GM23338 (cell line): ENCODE measurements around the gene TAS2R13. TPM values are rescaled to one million over a fixed set of nuclear protein-coding genes. Genes with fewer than 3 reads are reported as not detected.

ENCODE experiments used
- ATAC-seq: fragments of 200-7000 bp; cut with Tn5 transposase; 3 replicates; pipeline ENCODE4 v1.9.1; 2020
- DNase-seq: peaks from one replicate; pipeline ENCODE4 v3.0.0-alpha.2; 2015; ENCODE audit warnings: low spot score
- H2AFZ ChIP-seq: fragments of 200-600 bp; sonication (generic); 2 replicates; pipeline ENCODE4 v1.8.0; 2016; ENCODE audit warnings: antibody characterized with exemption, mild to moderate bottlenecking, moderate library complexity
- H3F3A ChIP-seq: fragments of 200-600 bp; sonication (generic); replicated peaks from 2 replicates; pipeline ENCODE4 v1.8.0; 2017; ENCODE audit warnings: antibody characterized with exemption, mixed run types, low read depth
- H3K27ac ChIP-seq: fragments of 200-600 bp; sonication (generic); 2 replicates; pipeline ENCODE4 v1.6.1; 2016; ENCODE audit warnings: low read depth
- H3K27me3 ChIP-seq: fragments of 200-600 bp; sonication (generic); 2 replicates; pipeline ENCODE4 v1.8.0; 2016; ENCODE audit warnings: mild to moderate bottlenecking, mixed run types, moderate library complexity; ENCODE audit not compliant: insufficient read depth
- H3K36me3 ChIP-seq: fragments of 200-600 bp; sonication (generic); 2 replicates; pipeline ENCODE4 v1.8.0; 2016; ENCODE audit warnings: mild to moderate bottlenecking; ENCODE audit not compliant: insufficient read depth
- H3K4me1 ChIP-seq: fragments of 200-600 bp; sonication (generic); 2 replicates; pipeline ENCODE4 v1.8.0; 2016; ENCODE audit warnings: mild to moderate bottlenecking, moderate library complexity; ENCODE audit not compliant: insufficient read depth
- H3K4me2 ChIP-seq: fragments of 200-600 bp; sonication (generic); 2 replicates; pipeline ENCODE4 v1.7.1; 2017; ENCODE audit warnings: mixed run types
- H3K4me3 ChIP-seq: fragments of 200-600 bp; sonication (generic); 2 replicates; pipeline ENCODE4 v1.6.1; 2016; ENCODE audit warnings: mixed run types
- H3K79me2 ChIP-seq: fragments of 200-600 bp; sonication (generic); replicated peaks from 2 replicates; pipeline ENCODE4 v1.8.0; 2017; ENCODE audit warnings: mild to moderate bottlenecking; ENCODE audit not compliant: insufficient read depth
- H3K9me2 ChIP-seq: fragments of 200-600 bp; sonication (generic); 2 replicates; pipeline ENCODE4 v1.8.0; 2017; ENCODE audit not compliant: insufficient read depth
- H4K20me1 ChIP-seq: fragments of 200-600 bp; sonication (generic); replicated peaks from 2 replicates; pipeline ENCODE4 v1.8.0; 2017; ENCODE audit warnings: mild to moderate bottlenecking; ENCODE audit not compliant: insufficient read depth
- H3K27ac Mint-ChIP-seq: 2 replicates; pipeline ENCODE4 v1.8.0; 2020; ENCODE audit warnings: inconsistent platforms, mild to moderate bottlenecking, moderate library complexity, mixed read lengths
- H3K27me3 Mint-ChIP-seq: 3 replicates; pipeline ENCODE4 v1.8.0; 2022; ENCODE audit warnings: low read depth, mild to moderate bottlenecking, moderate library complexity, mixed read lengths, inconsistent platforms; ENCODE audit not compliant: insufficient read depth, poor library complexity
- H3K36me3 Mint-ChIP-seq: 3 replicates; pipeline ENCODE4 v1.8.0; 2021; ENCODE audit warnings: low read depth, mild to moderate bottlenecking, inconsistent platforms, moderate library complexity, mixed read lengths
- H3K4me1 Mint-ChIP-seq: 3 replicates; pipeline ENCODE4 v1.8.0; 2020; ENCODE audit warnings: mild to moderate bottlenecking, inconsistent platforms, mixed read lengths
- H3K4me3 Mint-ChIP-seq: 3 replicates; pipeline ENCODE4 v1.8.0; 2021; ENCODE audit warnings: moderate library complexity, mild to moderate bottlenecking, inconsistent platforms, mixed read lengths
- H3K9me3 Mint-ChIP-seq: 3 replicates; pipeline ENCODE4 v1.8.0; 2020; ENCODE audit warnings: moderate library complexity, mild to moderate bottlenecking, inconsistent platforms, mixed read lengths
- CREB1 ChIP-seq: fragments of 250-450 bp; sonication (Bioruptor Pico); IDR thresholded peaks from 2 replicates; pipeline ENCODE4 v1.5.0; 2020; ENCODE audit warnings: low read depth, mild to moderate bottlenecking, moderate library complexity
- EZH2 ChIP-seq: fragments of 200-600 bp; sonication (generic); IDR thresholded peaks from one replicate; pipeline ENCODE4 v1.8.0; 2017; ENCODE audit warnings: antibody characterized with exemption, mild to moderate bottlenecking, low read depth; ENCODE audit not compliant: unreplicated experiment
- EZH2phosphoT487 ChIP-seq: fragments of 200-600 bp; sonication (generic); IDR thresholded peaks from one replicate; pipeline ENCODE4 v1.8.1; 2018; ENCODE audit warnings: antibody characterized with exemption; ENCODE audit not compliant: unreplicated experiment
- JUNB ChIP-seq: IDR thresholded peaks from one replicate; pipeline ENCODE4 v1.6.1; 2016; ENCODE audit warnings: antibody characterized with exemption; ENCODE audit not compliant: unreplicated experiment
- NANOG ChIP-seq: IDR thresholded peaks from 2 replicates; pipeline ENCODE4 v1.6.1; 2016; ENCODE audit warnings: antibody characterized with exemption, borderline replicate concordance
- POLR2AphosphoS5 ChIP-seq: IDR thresholded peaks from 2 replicates; pipeline ENCODE4 v1.6.1; 2016; ENCODE audit warnings: antibody characterized with exemption, low read depth
- STAT1 ChIP-seq: IDR thresholded peaks from one replicate; pipeline ENCODE4 v1.6.1; 2016; ENCODE audit warnings: antibody characterized with exemption; ENCODE audit not compliant: unreplicated experiment
- ZNF114 ChIP-seq: fragments of 250-450 bp; sonication (Bioruptor Pico); IDR thresholded peaks from 2 replicates; pipeline ENCODE4 v1.5.0; 2020; ENCODE audit warnings: mild to moderate bottlenecking, moderate library complexity
- ZNF331 ChIP-seq: fragments of 250-450 bp; sonication (Bioruptor Pico); IDR thresholded peaks from 2 replicates; pipeline ENCODE4 v1.5.0; 2020; ENCODE audit warnings: low read depth, mild to moderate bottlenecking, moderate library complexity
- polyA plus RNA-seq: library from polyadenylated mRNA; unstranded; fragments of >200 nt; fragmentation: Nextera tagmentation; extraction: Ambion mirVana; gene quantifications from 2 replicates; pipeline ENCODE4 v1.2.1, GENCODE V29; 2016
- total RNA-seq: library from RNA; depleted of rRNA; stranded (reverse); fragments of >200 nt; shearing (Covaris generic); gene quantifications from 2 replicates; pipeline ENCODE4 v1.2.3, GENCODE V29; 2014
- TF ChIP-seq, protein P1 (sequence below): IDR thresholded peaks from 2 replicates; pipeline ENCODE4 v1.6.1; 2016; ENCODE audit warnings: antibody characterized with exemption
- TF ChIP-seq, protein P2 (sequence below): fragments of 250-450 bp; sonication (Bioruptor Pico); IDR thresholded peaks from 2 replicates; pipeline ENCODE4 v1.5.0; 2020; ENCODE audit warnings: mild to moderate bottlenecking, moderate library complexity
- TF ChIP-seq, protein P3 (sequence below), 2 experiments: fragments of 200-600 bp in 1 of 2; sonication (generic) in 1 of 2; conservative IDR thresholded peaks; 2 replicates each; pipeline versions ENCODE4 v1.5.1 to v1.6.1; 2016 to 2017; ENCODE audit warnings: antibody characterized with exemption in 2 of 2, low read depth in 2 of 2, mild to moderate bottlenecking in 2 of 2, moderate library complexity in 1 of 2
- TF ChIP-seq, protein P4 (sequence below): IDR thresholded peaks from one replicate; pipeline ENCODE4 v1.6.1; 2018; ENCODE audit warnings: antibody characterized with exemption; ENCODE audit not compliant: unreplicated experiment

Gene TAS2R13
- total and polyA plus RNA-seq, 2 experiments from 2014 or later: 3.6 TPM; not detected in 1

DNA sequence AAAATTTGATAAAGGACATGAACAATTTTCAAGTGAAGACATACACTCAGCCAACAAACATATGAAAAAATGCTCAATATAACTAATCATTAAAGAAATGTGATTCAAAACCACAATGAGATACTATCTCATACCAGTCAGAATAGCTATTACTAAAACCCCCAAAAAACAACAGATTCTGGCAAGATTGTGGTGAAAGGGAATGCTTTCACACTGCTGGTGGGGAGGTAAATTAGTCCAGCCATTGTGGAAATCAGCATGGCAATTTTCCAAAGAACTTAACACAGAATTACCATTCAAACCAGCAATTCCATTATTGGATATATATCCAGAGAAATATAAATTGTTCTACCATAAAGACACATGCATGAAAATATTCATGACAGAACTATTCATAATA lies 48.4 kb upstream of the TAS2R13 start:
- Mint-ChIP-seq H3K36me3 (peaks cover 8% of the 10 kb centered on the region; the same call in 2 of the 3 replicates), H3K9me3 (peaks cover 7% of the 10 kb centered on the region), H3K27ac (no peak overlapping the region), H3K4me1 (no peaks in the 10 kb centered on the region; the same call in 2 of the 3 replicates), H3K27me3 (no peaks in the 10 kb centered on the region), H3K4me3 (no peak overlapping the region)
- TF ChIP-seq CREB1 (CRISPR knock-in tag) (no peak), ZNF114 (CRISPR knock-in tag) (no peak), NANOG (no peak), STAT1 (no peak), ZNF331 (CRISPR knock-in tag) (no peak), POLR2AphosphoS5 (no peak), JUNB (no peak), EZH2phosphoT487 (no peak), EZH2 (no peak)
- TF ChIP-seq, protein P1, sequence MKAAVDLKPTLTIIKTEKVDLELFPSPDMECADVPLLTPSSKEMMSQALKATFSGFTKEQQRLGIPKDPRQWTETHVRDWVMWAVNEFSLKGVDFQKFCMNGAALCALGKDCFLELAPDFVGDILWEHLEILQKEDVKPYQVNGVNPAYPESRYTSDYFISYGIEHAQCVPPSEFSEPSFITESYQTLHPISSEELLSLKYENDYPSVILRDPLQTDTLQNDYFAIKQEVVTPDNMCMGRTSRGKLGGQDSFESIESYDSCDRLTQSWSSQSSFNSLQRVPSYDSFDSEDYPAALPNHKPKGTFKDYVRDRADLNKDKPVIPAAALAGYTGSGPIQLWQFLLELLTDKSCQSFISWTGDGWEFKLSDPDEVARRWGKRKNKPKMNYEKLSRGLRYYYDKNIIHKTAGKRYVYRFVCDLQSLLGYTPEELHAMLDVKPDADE: no peak
- TF ChIP-seq, protein P2, sequence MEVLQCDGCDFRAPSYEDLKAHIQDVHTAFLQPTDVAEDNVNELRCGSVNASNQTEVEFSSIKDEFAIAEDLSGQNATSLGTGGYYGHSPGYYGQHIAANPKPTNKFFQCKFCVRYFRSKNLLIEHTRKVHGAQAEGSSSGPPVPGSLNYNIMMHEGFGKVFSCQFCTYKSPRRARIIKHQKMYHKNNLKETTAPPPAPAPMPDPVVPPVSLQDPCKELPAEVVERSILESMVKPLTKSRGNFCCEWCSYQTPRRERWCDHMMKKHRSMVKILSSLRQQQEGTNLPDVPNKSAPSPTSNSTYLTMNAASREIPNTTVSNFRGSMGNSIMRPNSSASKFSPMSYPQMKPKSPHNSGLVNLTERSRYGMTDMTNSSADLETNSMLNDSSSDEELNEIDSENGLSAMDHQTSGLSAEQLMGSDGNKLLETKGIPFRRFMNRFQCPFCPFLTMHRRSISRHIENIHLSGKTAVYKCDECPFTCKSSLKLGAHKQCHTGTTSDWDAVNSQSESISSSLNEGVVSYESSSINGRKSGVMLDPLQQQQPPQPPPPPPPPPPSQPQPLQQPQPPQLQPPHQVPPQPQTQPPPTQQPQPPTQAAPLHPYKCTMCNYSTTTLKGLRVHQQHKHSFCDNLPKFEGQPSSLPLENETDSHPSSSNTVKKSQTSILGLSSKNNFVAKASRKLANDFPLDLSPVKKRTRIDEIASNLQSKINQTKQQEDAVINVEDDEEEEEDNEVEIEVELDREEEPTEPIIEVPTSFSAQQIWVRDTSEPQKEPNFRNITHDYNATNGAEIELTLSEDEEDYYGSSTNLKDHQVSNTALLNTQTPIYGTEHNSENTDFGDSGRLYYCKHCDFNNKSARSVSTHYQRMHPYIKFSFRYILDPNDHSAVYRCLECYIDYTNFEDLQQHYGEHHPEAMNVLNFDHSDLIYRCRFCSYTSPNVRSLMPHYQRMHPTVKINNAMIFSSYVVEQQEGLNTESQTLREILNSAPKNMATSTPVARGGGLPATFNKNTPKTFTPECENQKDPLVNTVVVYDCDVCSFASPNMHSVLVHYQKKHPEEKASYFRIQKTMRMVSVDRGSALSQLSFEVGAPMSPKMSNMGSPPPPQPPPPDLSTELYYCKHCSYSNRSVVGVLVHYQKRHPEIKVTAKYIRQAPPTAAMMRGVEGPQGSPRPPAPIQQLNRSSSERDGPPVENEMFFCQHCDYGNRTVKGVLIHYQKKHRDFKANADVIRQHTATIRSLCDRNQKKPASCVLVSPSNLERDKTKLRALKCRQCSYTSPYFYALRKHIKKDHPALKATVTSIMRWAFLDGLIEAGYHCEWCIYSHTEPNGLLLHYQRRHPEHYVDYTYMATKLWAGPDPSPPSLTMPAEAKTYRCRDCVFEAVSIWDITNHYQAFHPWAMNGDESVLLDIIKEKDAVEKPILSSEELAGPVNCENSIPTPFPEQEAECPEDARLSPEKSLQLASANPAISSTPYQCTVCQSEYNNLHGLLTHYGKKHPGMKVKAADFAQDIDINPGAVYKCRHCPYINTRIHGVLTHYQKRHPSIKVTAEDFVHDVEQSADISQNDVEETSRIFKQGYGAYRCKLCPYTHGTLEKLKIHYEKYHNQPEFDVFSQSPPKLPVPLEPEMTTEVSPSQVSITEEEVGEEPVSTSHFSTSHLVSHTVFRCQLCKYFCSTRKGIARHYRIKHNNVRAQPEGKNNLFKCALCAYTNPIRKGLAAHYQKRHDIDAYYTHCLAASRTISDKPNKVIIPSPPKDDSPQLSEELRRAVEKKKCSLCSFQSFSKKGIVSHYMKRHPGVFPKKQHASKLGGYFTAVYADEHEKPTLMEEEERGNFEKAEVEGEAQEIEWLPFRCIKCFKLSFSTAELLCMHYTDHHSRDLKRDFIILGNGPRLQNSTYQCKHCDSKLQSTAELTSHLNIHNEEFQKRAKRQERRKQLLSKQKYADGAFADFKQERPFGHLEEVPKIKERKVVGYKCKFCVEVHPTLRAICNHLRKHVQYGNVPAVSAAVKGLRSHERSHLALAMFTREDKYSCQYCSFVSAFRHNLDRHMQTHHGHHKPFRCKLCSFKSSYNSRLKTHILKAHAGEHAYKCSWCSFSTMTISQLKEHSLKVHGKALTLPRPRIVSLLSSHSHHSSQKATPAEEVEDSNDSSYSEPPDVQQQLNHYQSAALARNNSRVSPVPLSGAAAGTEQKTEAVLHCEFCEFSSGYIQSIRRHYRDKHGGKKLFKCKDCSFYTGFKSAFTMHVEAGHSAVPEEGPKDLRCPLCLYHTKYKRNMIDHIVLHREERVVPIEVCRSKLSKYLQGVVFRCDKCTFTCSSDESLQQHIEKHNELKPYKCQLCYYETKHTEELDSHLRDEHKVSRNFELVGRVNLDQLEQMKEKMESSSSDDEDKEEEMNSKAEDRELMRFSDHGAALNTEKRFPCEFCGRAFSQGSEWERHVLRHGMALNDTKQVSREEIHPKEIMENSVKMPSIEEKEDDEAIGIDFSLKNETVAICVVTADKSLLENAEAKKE (CRISPR knock-in tag): no peak
- TF ChIP-seq, protein P3, sequence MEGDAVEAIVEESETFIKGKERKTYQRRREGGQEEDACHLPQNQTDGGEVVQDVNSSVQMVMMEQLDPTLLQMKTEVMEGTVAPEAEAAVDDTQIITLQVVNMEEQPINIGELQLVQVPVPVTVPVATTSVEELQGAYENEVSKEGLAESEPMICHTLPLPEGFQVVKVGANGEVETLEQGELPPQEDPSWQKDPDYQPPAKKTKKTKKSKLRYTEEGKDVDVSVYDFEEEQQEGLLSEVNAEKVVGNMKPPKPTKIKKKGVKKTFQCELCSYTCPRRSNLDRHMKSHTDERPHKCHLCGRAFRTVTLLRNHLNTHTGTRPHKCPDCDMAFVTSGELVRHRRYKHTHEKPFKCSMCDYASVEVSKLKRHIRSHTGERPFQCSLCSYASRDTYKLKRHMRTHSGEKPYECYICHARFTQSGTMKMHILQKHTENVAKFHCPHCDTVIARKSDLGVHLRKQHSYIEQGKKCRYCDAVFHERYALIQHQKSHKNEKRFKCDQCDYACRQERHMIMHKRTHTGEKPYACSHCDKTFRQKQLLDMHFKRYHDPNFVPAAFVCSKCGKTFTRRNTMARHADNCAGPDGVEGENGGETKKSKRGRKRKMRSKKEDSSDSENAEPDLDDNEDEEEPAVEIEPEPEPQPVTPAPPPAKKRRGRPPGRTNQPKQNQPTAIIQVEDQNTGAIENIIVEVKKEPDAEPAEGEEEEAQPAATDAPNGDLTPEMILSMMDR (conservative IDR thresholded peaks at IDR 0.05; ENCODE audit: low read depth in 2 of 2): no peak
- TF ChIP-seq, protein P4, sequence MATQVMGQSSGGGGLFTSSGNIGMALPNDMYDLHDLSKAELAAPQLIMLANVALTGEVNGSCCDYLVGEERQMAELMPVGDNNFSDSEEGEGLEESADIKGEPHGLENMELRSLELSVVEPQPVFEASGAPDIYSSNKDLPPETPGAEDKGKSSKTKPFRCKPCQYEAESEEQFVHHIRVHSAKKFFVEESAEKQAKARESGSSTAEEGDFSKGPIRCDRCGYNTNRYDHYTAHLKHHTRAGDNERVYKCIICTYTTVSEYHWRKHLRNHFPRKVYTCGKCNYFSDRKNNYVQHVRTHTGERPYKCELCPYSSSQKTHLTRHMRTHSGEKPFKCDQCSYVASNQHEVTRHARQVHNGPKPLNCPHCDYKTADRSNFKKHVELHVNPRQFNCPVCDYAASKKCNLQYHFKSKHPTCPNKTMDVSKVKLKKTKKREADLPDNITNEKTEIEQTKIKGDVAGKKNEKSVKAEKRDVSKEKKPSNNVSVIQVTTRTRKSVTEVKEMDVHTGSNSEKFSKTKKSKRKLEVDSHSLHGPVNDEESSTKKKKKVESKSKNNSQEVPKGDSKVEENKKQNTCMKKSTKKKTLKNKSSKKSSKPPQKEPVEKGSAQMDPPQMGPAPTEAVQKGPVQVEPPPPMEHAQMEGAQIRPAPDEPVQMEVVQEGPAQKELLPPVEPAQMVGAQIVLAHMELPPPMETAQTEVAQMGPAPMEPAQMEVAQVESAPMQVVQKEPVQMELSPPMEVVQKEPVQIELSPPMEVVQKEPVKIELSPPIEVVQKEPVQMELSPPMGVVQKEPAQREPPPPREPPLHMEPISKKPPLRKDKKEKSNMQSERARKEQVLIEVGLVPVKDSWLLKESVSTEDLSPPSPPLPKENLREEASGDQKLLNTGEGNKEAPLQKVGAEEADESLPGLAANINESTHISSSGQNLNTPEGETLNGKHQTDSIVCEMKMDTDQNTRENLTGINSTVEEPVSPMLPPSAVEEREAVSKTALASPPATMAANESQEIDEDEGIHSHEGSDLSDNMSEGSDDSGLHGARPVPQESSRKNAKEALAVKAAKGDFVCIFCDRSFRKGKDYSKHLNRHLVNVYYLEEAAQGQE: no peak
- H2AFZ ChIP-seq: no peak overlapping the region
- H3K79me2 ChIP-seq: peaks cover 20% of the 10 kb centered on the region
- no peak overlapping the region for H3K27ac ChIP-seq
- no peaks in the 10 kb centered on the region for H3K36me3 ChIP-seq
- H3F3A ChIP-seq: no peaks in the 10 kb centered on the region
- no peak for ATAC-seq
- no peak overlapping the region for H3K4me3 ChIP-seq
- H3K9me2 ChIP-seq: 0 out of 2 replicates have a peak, but pooled peaks cover 3% of the 10 kb centered on the region
- H3K4me1 ChIP-seq: no peaks in the 10 kb centered on the region
- no peaks in the 10 kb centered on the region; the same call in 1 of the 2 replicates for H4K20me1 ChIP-seq
- H3K27me3 ChIP-seq: no peaks in the 10 kb centered on the region
- no peak overlapping the region for H3K4me2 ChIP-seq
- no peak for DNase-seq
